Activated CD4-positive, alpha-beta T cell treated with anti-CD3 and anti-CD28 coated beads, Interleukin-10, Interleukin-2, amounts not matched to agents 100 ng/mL and 50 ng/mL, durations not matched to agents 16 hours and 8 hours (primary cell): Measurements from ENCODE around the gene RPL29.

Source experiments
- DNase-seq: peaks from one replicate; pipeline ENCODE4 v3.0.0-alpha.2; 2020

RPL29 gene

GRCh38 chr3:51980253-51980652 is 15.4 kb downstream of the RPL29 start:
- no peak for DNase-seq

- no peak for DNase-seq
These were observed 17.6 kb downstream of the RPL29 start for GRCh38 chr3:51978143-51978502.

- DNase-seq = no peak
These were observed 18.1 kb downstream of the RPL29 start for GRCh38 chr3:51977446-51978142.

- peak; percentile 44 for DNase-seq
These were observed 19.7 kb downstream of the RPL29 start for GRCh38 chr3:51975852-51976549.

GRCh38 chr3:51974963-51975851 is 20.5 kb downstream of the RPL29 start, which contains the start of gene ABHD14A:
Gene ABHD14A, plus strand, starts transcription at chr3:51975064. Its CDS starts 72 bp downstream, at chr3:51975136.
- peak; percentile 82 for DNase-seq

- DNase-seq = no peak
These were observed 21.3 kb downstream of the RPL29 start for GRCh38 chr3:51974277-51974962.

GRCh38 chr3:51971350-51971749 is 24.3 kb downstream of the RPL29 start:
- no peak for DNase-seq

- DNase-seq = no peak
These were observed 24.9 kb downstream of the RPL29 start for GRCh38 chr3:51970606-51971300.

GRCh38 chr3:51969841-51970240 is 25.9 kb downstream of the RPL29 start:
- DNase-seq = no peak

GRCh38 chr3:51968883-51969678 is 26.6 kb downstream of the RPL29 start:
- no peak for DNase-seq

GRCh38 chr3:51968170-51968775 is 27.4 kb downstream of the RPL29 start:
- DNase-seq = no peak

GRCh38 chr3:51967384-51968169 is 28.1 kb downstream of the RPL29 start, which contains the start of gene PCBP4:
Gene PCBP4, minus strand, starts transcription at chr3:51967454. Its CDS starts 6,214 bp downstream, at chr3:51961240.
- DNase-seq = peak; percentile 31

GRCh38 chr3:51966922-51967383 is 28.7 kb downstream of the RPL29 start:
- no peak for DNase-seq

GRCh38 chr3:51966486-51966885 is 29.2 kb downstream of the RPL29 start:
- no peak for DNase-seq

- no peak for DNase-seq
These were observed 29.7 kb downstream of the RPL29 start for GRCh38 chr3:51966016-51966415.

- DNase-seq = no peak
These were observed 31.2 kb downstream of the RPL29 start for GRCh38 chr3:51964521-51964920.

GRCh38 chr3:51963951-51964451 is 31.7 kb downstream of the RPL29 start:
- no peak for DNase-seq

GRCh38 chr3:51962854-51963530 is 32.7 kb downstream of the RPL29 start:
- no peak for DNase-seq
